Measurements from ENCODE around the gene UCKL1. TPM values are rescaled to one million over a fixed set of nuclear protein-coding genes. Genes with fewer than 3 reads are reported as not detected.
"Not testable (repeated sequence)": the region's sequence is repeated elsewhere in the genome, so short reads cannot be mapped to it uniquely, and the experiment has no call there.

Gene UCKL1
- total RNA-seq, 1 experiment from 2014 or later: 35.0 TPM

DNA sequence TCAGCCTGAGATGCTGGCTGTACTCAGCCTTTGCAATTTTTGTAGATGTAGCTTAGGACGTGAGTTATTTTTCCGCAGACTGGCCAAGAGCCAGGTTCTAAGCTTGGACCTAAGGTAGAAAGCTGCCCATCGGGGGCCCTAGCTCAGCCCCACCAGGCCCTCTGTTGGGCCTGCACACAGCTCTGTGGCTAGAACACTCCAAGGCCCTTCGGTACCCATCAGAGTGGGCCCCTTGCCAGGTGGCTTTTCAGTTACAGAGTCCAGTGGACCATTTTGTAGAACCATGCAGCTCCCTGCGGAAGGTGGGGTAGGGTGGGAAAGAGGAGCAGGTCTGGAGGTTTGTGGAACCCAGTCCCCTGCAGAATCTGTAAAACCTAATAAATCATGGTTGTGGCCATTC is 22.6 kb downstream of the UCKL1 start:
- H3K36me3 ChIP-seq: peaks cover 82% of the 10 kb centered on the region

DNA sequence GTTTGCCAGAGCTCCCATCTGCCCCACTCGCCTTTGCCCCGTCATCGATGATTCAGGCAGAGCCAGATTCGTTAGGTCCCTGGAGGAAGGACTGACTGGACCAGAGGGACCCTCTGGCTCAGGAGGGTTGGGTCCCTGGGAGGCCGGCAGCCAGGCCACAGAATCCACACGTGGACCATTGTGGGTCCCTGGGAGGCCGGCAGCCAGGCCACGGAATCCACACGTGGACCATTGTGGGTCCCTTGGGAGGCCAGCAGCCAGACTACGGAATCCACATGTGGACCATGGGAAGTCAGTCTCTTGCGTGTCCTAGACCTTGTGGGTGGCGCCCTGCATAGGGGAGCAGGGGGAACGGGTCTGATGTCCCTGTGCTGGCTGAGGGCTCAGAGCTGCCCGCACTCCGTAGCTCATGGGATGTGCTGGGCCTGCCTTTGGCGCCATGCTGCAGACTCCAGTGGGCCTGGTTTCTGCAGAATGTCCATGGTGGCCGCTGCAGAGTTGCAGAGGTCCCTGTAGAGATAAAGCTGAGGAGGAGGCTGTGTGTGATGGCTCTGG is 23.5 kb downstream of the UCKL1 start:
- Histone ChIP-seq H3K4me1 (no peaks in the 10 kb centered on the region), H3K4me3 (no peak overlapping the region), H3K9me3 (replicated peaks) (no peaks in the 10 kb centered on the region), H3K27ac (no peak overlapping the region), H3K27me3 (no peaks in the 10 kb centered on the region), H3K36me3 (peaks cover 84% of the 10 kb centered on the region)
- no peak for DNase-seq

More for the DNA sequence above, 22.6 kb downstream of the UCKL1 start:
- H3K9me3 ChIP-seq (replicated peaks): no peaks in the 10 kb centered on the region; the same call in 1 of the 2 replicates
- no peak overlapping the region for H3K4me3 ChIP-seq
- H3K27ac ChIP-seq: no peak overlapping the region
- no peak for DNase-seq
- H3K4me1 ChIP-seq: no peaks in the 10 kb centered on the region
- no peaks in the 10 kb centered on the region for H3K27me3 ChIP-seq

DNA sequence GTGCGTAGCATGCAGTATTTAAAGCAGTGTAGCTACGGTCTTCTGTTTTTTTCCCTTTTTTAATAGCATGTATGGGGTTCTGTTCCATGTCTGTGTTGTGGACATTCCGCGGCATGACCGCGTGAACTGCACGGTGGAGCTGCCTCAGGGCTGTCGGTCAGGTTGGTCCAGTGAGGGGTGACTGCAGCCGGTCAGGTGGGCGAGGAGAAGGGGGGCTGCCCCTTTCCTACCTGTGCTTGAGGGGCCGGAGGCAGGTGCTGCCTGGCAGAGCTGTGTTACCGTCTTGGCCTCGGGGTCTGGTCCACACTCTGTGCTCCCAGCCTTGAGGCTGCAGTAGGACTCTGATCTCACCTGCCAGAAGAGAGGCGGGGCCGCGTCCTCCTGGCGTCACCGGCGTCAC is 24.5 kb downstream of the UCKL1 start:
- DNase-seq: no peak
- no peaks in the 10 kb centered on the region for H3K27me3 ChIP-seq
- H3K27ac ChIP-seq: no peak overlapping the region
- H3K4me3 ChIP-seq: no peak overlapping the region
- no peaks in the 10 kb centered on the region for H3K4me1 ChIP-seq
- H3K9me3 ChIP-seq (replicated peaks): no peaks in the 10 kb centered on the region
- H3K36me3 ChIP-seq: peaks cover 82% of the 10 kb centered on the region

DNA sequence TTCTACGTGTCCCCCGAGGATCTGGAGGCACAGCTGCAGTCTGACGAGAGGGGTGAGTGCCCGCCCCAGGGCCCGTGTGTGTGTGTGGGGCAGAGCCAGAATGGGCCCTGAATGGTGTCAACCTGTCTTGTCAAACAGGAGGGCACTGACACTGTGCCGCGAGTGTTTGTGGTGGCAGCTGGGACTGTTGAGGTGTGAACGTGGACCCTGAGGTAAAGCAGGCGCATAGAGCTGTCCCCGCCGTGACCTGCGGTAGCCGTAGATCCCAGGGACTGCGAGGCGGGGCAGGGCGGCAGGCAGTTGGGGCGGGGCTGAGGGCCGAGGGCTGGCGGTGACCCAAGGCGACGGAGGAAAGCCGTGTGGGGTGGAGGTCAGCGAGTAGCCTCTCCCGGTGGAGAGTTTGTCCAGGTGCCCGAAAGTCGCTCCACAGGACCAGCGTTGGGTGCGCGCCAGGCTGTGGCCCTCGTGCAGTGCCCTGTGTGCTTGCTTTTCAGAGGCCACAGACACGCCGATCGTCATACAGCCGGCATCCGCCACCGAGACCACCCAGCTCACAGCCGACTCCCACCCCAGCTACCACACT is 25.2 kb downstream of the UCKL1 start:
- peaks cover 83% of the 10 kb centered on the region for H3K36me3 ChIP-seq

DNA sequence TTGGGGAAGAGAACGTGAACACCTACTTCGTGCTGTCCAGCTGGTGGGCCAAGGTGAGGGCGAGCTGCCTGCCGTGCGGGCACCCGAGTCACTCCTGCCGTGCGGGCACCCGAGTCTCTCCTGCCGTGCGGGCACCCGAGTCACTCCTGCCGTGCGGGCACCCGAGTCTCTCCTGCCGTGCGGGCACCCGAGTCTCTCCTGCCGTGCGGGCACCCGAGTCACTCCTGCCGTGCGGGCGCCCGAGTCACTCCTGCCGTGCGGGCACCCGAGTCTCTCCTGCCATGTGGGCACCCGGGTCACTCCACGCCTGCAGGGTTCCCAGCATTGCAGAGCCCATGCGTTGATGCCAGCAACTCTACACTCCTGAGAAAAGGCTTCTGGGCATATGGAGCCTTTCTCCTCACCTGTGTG is 26.7 kb downstream of the UCKL1 start:
- not testable (repeated sequence) for H3K27ac ChIP-seq; H3K4me1 ChIP-seq; DNase-seq; H3K27me3 ChIP-seq; H3K9me3 ChIP-seq (replicated peaks); H3K4me3 ChIP-seq
- H3K36me3 ChIP-seq: peaks cover 69% of the 10 kb centered on the region

More for the DNA sequence above, 25.2 kb downstream of the UCKL1 start:
- no peaks in the 10 kb centered on the region for H3K9me3 ChIP-seq (replicated peaks)
- no peak for DNase-seq
- no peaks in the 10 kb centered on the region for H3K4me1 ChIP-seq
- H3K4me3 ChIP-seq: no peak overlapping the region
- H3K27ac ChIP-seq: no peak overlapping the region
- no peaks in the 10 kb centered on the region for H3K27me3 ChIP-seq

DNA sequence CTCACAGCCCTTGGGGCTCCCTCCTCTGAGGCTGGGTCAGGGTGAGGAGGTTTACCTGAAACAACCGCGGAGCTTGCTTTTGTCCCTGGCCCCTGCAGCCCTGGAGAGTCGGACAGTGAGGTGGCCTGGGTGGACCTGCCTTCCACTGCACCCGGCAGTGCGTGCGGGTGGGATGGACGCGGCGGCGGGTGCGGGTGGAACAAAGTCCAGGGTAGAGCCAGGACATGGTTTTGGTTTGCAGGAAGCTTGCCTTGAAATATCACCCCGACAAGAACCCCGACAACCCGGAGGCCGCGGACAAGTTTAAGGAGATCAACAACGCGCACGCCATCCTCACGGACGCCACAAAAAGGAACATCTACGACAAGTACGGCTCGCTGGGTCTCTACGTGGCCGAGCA is 27.1 kb downstream of the UCKL1 start:
- H3K4me3 ChIP-seq: no peak overlapping the region
- H3K27me3 ChIP-seq: no peaks in the 10 kb centered on the region
- H3K9me3 ChIP-seq (replicated peaks): no peaks in the 10 kb centered on the region
- H3K36me3 ChIP-seq: peaks cover 65% of the 10 kb centered on the region
- no peak overlapping the region for H3K27ac ChIP-seq
- H3K4me1 ChIP-seq: no peaks in the 10 kb centered on the region
- no peak for DNase-seq

DNA sequence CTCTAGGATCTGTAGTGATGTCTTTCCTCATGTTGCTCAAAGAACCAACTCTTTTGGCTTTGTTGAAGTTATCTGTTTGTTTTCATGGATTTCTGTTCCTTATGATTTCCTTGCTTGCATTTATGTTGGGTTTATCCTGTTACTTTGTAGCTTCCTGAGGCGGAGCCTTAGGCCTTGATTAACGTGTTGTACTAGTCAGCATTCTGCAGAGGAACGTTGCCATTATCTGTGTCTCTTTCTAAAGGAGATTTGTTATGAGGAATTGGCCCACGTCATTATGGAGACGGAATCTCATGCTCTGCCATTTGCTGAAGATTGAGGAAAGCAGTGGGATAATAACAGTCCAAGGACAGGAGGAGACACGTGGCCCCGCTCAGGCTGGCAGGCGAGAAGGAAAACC is 29.9 kb downstream of the UCKL1 start:
- Histone ChIP-seq H3K27ac (no peak overlapping the region), H3K36me3 (peaks cover 51% of the 10 kb centered on the region), H3K4me3 (no peak overlapping the region), H3K27me3 (no peaks in the 10 kb centered on the region), H3K4me1 (0 out of 2 replicates have a peak, but pooled peaks cover 3% of the 10 kb centered on the region), H3K9me3 (replicated peaks) (no peaks in the 10 kb centered on the region)
- no peak for DNase-seq

DNA sequence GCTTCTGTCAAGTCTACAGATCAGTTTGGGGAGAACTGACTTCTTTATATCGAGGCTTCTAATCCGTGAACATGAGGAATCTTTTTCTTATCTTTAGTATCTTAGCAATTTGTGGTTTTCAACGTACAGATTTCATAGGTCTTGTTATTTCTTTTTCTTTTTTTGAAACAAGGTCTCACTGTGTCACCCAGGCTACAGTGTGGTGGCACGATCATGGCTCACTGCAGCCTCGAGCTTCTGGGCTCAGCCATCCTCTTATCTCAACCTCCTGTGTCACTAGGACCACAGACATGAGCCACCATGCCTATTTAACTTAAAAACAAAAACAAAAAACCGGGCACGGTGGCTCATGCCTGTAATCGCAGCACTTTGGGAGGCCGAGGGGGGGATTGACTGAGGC is 32.0 kb downstream of the UCKL1 start:
- no peak for DNase-seq
- Histone ChIP-seq H3K4me3 (no peak overlapping the region), H3K36me3 (peaks cover 44% of the 10 kb centered on the region), H3K27ac (no peak overlapping the region), H3K4me1 (0 out of 2 replicates have a peak, but pooled peaks cover 3% of the 10 kb centered on the region), H3K9me3 (replicated peaks) (no peaks in the 10 kb centered on the region), H3K27me3 (no peaks in the 10 kb centered on the region)

DNA sequence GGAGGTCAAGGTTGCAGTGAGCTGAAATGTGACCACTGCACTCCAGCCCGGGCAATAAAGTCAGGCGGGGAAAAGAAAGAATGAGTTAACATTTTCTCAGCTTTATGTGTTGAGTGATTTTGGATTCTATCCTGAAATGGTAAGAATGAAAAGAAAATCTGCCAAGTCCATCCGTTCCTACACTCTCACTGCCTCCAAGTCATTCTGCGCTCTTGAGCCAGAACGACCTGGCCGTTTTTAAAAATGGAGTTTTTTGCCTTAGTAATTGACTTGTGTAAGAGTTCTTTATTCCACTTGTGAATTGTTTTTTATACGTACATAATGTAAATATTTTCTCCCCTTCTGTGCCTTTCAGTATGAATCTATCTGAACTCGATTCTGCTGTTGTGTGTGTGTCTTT is 32.6 kb downstream of the UCKL1 start:
- peaks cover 41% of the 10 kb centered on the region for H3K36me3 ChIP-seq
- no peak for DNase-seq
- 0 out of 2 replicates have a peak, but pooled peaks cover 3% of the 10 kb centered on the region for H3K4me1 ChIP-seq
- H3K27ac ChIP-seq: no peak overlapping the region
- no peaks in the 10 kb centered on the region for H3K9me3 ChIP-seq (replicated peaks)
- H3K4me3 ChIP-seq: no peak overlapping the region
- no peaks in the 10 kb centered on the region for H3K27me3 ChIP-seq

DNA sequence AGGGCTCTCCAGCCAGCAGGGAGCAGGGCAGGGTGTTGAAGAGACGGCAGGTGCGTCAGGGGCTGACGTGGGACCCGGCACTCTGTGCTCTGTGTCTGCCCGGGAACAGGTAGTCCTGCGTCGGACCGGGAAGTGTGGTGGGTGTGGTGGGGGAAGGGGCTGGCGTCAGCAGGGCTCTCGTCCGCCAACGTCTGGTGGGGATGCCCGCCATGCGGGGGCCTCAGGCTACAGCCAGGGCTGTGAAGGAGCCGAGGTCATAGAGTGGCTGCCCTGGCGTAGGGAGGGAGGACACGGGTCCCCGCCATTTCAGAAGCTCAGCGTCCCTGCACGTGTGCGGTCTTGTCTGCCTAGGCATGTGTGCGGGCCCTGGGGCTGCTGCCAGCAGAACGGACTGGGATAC is 36.0 kb downstream of the UCKL1 start:
- peaks cover 43% of the 10 kb centered on the region for H3K36me3 ChIP-seq
- H3K27ac ChIP-seq: no peak overlapping the region
- peaks cover 7% of the 10 kb centered on the region; the same call in 1 of the 2 replicates for H3K9me3 ChIP-seq (replicated peaks)
- no peak for DNase-seq
- H3K4me3 ChIP-seq: no peak overlapping the region
- H3K4me1 ChIP-seq: 0 out of 2 replicates have a peak, but pooled peaks cover 3% of the 10 kb centered on the region
- no peaks in the 10 kb centered on the region for H3K27me3 ChIP-seq

DNA sequence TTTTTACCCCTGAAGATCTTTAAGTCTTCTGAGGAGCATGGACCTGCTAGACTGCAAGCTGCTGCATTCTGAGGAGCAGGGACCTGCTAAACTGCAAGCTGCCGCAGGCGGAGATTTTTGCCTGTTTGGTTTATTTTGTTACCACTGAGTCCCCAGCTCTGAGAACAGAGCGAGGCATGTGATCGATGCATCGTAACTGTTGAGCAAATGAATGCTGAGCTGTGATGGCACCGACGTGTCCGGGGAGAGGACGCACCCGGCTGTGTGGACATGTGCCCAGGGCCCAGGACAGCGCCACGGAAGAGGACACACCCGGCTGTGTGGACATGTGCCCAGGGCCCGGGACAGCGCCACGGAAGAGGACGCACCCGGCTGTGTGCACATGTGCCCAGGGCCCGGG is 37.1 kb downstream of the UCKL1 start:
- 0 out of 2 replicates have a peak, but pooled peaks cover 3% of the 10 kb centered on the region for H3K4me1 ChIP-seq
- H3K27ac ChIP-seq: no peak overlapping the region
- H3K27me3 ChIP-seq: no peaks in the 10 kb centered on the region
- no peak for DNase-seq
- peaks cover 7% of the 10 kb centered on the region; the same call in 1 of the 2 replicates for H3K9me3 ChIP-seq (replicated peaks)
- H3K4me3 ChIP-seq: no peak overlapping the region
- H3K36me3 ChIP-seq: peaks cover 49% of the 10 kb centered on the region

DNA sequence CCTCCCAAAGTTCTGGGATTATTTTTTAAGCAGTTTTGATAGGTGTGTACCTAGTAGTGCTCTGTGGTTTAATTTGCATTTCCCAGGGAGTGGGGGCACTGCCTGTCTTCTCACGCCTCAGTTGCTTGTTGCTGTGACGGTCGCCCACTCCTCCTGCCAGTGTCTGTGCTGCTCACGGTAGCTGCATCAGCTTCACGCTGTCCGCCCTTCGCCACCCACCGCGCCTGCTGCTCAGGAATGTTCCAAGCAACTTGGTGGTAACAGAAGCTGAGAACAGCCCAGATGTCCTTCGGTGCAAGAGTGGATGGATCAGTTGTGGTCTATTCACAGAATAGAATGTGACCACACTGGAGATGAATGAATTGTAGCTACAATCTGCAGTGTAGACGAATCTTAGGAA is 38.4 kb downstream of the UCKL1 start:
- DNase-seq: no peak
- Histone ChIP-seq H3K36me3 (peaks cover 50% of the 10 kb centered on the region), H3K4me1 (no peaks in the 10 kb centered on the region), H3K27ac (no peak overlapping the region), H3K4me3 (no peak overlapping the region), H3K27me3 (no peaks in the 10 kb centered on the region), H3K9me3 (replicated peaks) (peaks cover 7% of the 10 kb centered on the region; the same call in 1 of the 2 replicates)

DNA sequence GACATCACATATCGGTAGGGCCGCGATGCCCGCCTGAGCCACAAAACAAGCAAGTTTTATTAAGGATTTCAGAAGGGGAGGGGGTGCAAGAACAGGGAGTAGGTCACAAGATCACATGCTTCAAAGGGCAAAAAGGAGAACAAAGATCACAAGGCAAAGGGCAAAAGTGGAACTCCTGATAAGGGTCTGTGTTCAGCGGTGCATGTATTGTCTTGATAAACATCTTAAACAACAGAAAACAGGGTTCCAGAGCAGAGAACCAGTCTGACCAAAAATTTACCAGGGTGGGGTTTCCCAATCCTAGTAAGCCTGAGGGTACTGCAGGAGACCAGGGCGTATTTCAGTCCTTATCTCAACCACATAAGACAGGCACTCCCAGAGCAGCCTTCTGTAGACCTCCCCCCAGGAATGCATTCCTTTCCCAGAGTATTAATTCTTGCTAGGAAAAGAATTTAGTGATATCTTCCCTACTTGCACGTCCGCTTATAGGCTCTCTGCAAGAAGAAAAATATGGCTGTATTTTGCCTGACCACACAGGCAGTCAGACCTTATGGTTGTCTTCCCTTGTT is 39.8 kb downstream of the UCKL1 start:
- peaks cover 45% of the 10 kb centered on the region for H3K36me3 ChIP-seq
- not testable (repeated sequence) for H3K27me3 ChIP-seq; DNase-seq; H3K4me3 ChIP-seq; H3K27ac ChIP-seq; H3K9me3 ChIP-seq (replicated peaks); H3K4me1 ChIP-seq

DNA sequence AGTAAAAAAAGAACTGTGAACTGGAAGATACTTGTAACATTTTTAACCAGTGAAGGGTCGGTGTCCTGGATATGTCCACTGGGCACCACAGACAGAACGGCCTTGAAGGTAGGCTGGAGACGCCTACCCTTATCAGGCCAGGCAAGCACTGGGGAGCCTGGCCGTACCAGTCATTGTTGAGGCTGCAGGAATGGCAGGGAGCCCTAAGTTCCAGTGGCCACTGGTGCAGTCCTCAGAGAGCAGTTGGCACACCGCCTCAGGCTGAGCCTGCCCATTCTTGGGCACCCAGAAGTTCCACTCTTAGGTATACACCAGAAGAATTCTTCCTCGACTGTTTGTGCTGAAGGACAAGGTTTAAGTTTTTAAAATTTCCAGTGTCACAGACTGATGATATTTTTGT is 40.7 kb downstream of the UCKL1 start:
- no peak overlapping the region for H3K4me3 ChIP-seq
- no peaks in the 10 kb centered on the region; the same call in 1 of the 2 replicates for H3K4me1 ChIP-seq
- peaks cover 40% of the 10 kb centered on the region for H3K36me3 ChIP-seq
- DNase-seq: no peak
- no peak overlapping the region for H3K27ac ChIP-seq
- H3K9me3 ChIP-seq (replicated peaks): peaks cover 7% of the 10 kb centered on the region; the same call in 1 of the 2 replicates
- no peaks in the 10 kb centered on the region for H3K27me3 ChIP-seq

DNA sequence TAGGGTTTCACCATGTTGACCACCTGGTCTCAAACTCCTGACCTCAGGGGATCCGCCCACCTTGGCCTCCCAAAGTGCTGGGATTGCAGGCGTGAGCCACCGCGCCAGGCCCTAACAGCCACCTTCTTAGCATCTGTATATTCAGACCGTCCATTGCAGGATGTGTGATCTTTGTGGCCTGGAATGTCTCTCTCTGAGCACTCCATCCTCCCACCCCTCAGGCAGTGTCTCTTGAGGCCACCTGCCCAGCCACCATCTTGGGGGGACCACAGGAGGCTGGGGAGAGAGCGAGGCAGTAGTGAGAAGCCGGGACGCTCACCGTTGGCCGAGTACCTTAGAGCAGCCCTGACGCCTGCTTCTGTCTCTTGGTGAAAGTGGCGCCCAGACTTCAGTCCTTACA is 42.4 kb downstream of the UCKL1 start:
- peaks cover 36% of the 10 kb centered on the region for H3K36me3 ChIP-seq
- no peaks in the 10 kb centered on the region for H3K27me3 ChIP-seq
- H3K4me3 ChIP-seq: no peak overlapping the region
- H3K27ac ChIP-seq: no peak overlapping the region
- no peak for DNase-seq
- no peaks in the 10 kb centered on the region; the same call in none of the 2 replicates for H3K4me1 ChIP-seq
- H3K9me3 ChIP-seq (replicated peaks): peaks cover 7% of the 10 kb centered on the region; the same call in 1 of the 2 replicates

Data from SJCRH30 (cell line).